Activated B cell treated with CpG ODN at 0.5 μM for 24 hours (primary cell): ENCODE results near the gene ENO2. TPM values are rescaled to one million over a fixed set of nuclear protein-coding genes. Genes with fewer than 3 reads are reported as not detected.
"Not testable (repeated sequence)": the region's sequence is repeated elsewhere in the genome, so short reads cannot be mapped to it uniquely, and the experiment has no call there.

Experiments used
- ATAC-seq: fragments of 200-7000 bp; cut with Tn5 transposase; one replicate; pipeline ENCODE4 v1.10.0; 2021; ENCODE audit warnings: low read depth, mild to moderate bottlenecking, moderate library complexity
- CTCF ChIA-PET: fragments of 350-600 bp; sonication (Branson Sonifier 250); formaldehyde crosslinking; loops from one replicate; lab custom pipeline; 2021; ENCODE audit warnings: antibody characterized with exemption; lab: Charles Lee
- POLR2A ChIA-PET: fragments of 350-600 bp; sonication (Branson Sonifier 250); formaldehyde crosslinking; loops from one replicate; lab custom pipeline; 2021; ENCODE audit warnings: antibody characterized with exemption; lab: Charles Lee
- DNase-seq: peaks from one replicate; pipeline ENCODE4 v3.0.0; 2022
- H3K27ac Mint-ChIP-seq: one replicate; pipeline ENCODE4 v1.8.0; 2020; ENCODE audit warnings: mixed read lengths
- H3K27me3 Mint-ChIP-seq: one replicate; pipeline ENCODE4 v1.8.0; 2021; ENCODE audit warnings: mixed read lengths
- H3K36me3 Mint-ChIP-seq: one replicate; pipeline ENCODE4 v1.8.0; 2021; ENCODE audit warnings: low read depth, mixed read lengths
- H3K4me1 Mint-ChIP-seq: one replicate; pipeline ENCODE4 v1.8.0; 2021; ENCODE audit warnings: mixed read lengths
- H3K4me3 Mint-ChIP-seq: one replicate; pipeline ENCODE4 v1.8.0; 2020; ENCODE audit warnings: mild to moderate bottlenecking, mixed read lengths
- H3K9me3 Mint-ChIP-seq: one replicate; pipeline ENCODE4 v1.8.0; 2020; ENCODE audit warnings: mixed read lengths
- intact Hi-C: fragments of 100-400 bp; cut with micrococcal nuclease; formaldehyde crosslinking; loops from one replicate; pipeline ENCODE4 v1.15.1; 2024
- total RNA-seq: library from RNA; stranded (reverse); gene quantifications from 2 replicates; pipeline ENCODE4 v1.2.3, GENCODE V29; 2022
- TF ChIP-seq, protein P1 (sequence below): fragments of 200-600 bp; IDR thresholded peaks from one replicate; pipeline ENCODE4 v1.8.0; 2022; ENCODE audit warnings: antibody characterized with exemption, mild to moderate bottlenecking

The ENO2 gene
- 20.9 and 31.0 TPM in 2 replicates for total RNA-seq

DNA sequence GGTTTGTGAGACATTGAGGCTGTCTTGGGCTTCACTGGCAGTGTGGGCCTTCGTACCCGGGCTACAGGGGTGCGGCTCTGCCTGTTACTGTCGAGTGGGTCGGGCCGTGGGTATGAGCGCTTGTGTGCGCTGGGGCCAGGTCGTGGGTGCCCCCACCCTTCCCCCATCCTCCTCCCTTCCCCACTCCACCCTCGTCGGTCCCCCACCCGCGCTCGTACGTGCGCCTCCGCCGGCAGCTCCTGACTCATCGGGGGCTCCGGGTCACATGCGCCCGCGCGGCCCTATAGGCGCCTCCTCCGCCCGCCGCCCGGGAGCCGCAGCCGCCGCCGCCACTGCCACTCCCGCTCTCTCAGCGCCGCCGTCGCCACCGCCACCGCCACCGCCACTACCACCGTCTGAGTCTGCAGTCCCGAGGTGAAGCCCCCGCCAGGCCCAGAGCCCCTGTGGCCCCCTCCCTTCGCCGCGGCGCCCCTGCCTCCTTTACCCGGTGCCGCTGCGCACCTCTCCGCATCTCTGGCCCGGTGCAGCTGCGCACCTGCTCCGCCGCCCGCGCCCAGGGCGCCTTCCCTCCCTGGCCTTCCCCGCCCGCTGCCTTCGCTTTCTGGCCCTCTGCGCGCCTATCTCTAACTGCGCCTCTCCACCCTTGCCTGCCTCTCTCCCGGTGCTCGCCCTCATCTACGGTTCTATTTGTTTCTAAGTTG is at the start of gene ENO2:
Gene ENO2, plus strand, starts transcription at position 335 of the 701 bp plus-strand sequence. CDS start 1,253 bp downstream, outside the sequence.
- TF ChIP-seq, protein P1, sequence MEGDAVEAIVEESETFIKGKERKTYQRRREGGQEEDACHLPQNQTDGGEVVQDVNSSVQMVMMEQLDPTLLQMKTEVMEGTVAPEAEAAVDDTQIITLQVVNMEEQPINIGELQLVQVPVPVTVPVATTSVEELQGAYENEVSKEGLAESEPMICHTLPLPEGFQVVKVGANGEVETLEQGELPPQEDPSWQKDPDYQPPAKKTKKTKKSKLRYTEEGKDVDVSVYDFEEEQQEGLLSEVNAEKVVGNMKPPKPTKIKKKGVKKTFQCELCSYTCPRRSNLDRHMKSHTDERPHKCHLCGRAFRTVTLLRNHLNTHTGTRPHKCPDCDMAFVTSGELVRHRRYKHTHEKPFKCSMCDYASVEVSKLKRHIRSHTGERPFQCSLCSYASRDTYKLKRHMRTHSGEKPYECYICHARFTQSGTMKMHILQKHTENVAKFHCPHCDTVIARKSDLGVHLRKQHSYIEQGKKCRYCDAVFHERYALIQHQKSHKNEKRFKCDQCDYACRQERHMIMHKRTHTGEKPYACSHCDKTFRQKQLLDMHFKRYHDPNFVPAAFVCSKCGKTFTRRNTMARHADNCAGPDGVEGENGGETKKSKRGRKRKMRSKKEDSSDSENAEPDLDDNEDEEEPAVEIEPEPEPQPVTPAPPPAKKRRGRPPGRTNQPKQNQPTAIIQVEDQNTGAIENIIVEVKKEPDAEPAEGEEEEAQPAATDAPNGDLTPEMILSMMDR = no peak
- Mint-ChIP-seq H3K9me3 (no peaks in the 10 kb centered on the region), H3K27ac (peak within 1 kb of the TSS; percentile 61), H3K4me1 (peaks cover 30% of the 10 kb centered on the region), H3K4me3 (peak within 1 kb of the TSS; percentile 90), H3K27me3 (peaks cover 2% of the 10 kb centered on the region), H3K36me3 (peaks cover 13% of the 10 kb centered on the region)
- ATAC-seq = peak; percentile 93
- intact Hi-C loops = loop anchor here (1.0 kb wide), 3 partner anchors 10 to 41 kb away; partner anchors contain the start of genes LRRC23 and SPSB2
- ChIA-PET CTCF (interaction anchor here (0.9 to 1.3 kb wide), 3 partner anchors 9 to 45 kb away, joined by 3 to 5 read pairs (median 3); no protein-coding TSS in a partner anchor), POLR2A (interaction anchor here (0.5 to 2.4 kb wide), 16 partner anchors 9 to 1022 kb away, joined by 3 to 13 read pairs (median 4); partner anchors contain the start of genes ATN1, C12orf57, LRRC23 and RNU7-1)
- DNase-seq = peak; percentile 71

DNA sequence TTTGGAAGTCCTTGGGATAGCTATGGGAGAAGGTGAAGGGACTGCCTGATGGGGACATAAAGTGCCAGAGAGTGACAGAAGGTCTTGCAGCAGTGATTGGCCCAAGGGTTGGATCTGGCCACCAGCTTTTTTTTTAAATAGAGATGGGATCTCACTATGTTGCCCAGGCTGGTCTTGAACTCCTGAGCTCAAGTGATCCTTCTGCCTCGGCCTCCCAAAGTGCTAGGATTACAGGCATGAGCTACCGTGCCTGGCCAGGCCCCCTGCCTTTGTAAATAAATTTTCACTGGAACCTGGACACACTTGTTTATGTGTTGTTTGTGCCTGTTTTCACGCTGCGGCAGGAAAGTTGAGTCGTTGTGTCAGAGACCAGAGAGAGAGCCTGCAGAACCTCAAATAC is 49.1 kb upstream of the ENO2 start:
- peaks cover 67% of the 10 kb centered on the region for H3K36me3 Mint-ChIP-seq
- ATAC-seq, H3K9me3 Mint-ChIP-seq, H3K4me3 Mint-ChIP-seq, DNase-seq, H3K27ac Mint-ChIP-seq, H3K27me3 Mint-ChIP-seq, intact Hi-C loops, CTCF ChIA-PET: not testable (repeated sequence)
- POLR2A ChIA-PET = interaction anchor here (0.6 to 11.1 kb wide), 5 partner anchors 12 to 1071 kb away, joined by 4 to 190 read pairs (median 5); partner anchors contain the start of genes C12orf57, CDCA3, RNU7-1 and USP5
- H3K4me1 Mint-ChIP-seq = peaks cover 31% of the 10 kb centered on the region

DNA sequence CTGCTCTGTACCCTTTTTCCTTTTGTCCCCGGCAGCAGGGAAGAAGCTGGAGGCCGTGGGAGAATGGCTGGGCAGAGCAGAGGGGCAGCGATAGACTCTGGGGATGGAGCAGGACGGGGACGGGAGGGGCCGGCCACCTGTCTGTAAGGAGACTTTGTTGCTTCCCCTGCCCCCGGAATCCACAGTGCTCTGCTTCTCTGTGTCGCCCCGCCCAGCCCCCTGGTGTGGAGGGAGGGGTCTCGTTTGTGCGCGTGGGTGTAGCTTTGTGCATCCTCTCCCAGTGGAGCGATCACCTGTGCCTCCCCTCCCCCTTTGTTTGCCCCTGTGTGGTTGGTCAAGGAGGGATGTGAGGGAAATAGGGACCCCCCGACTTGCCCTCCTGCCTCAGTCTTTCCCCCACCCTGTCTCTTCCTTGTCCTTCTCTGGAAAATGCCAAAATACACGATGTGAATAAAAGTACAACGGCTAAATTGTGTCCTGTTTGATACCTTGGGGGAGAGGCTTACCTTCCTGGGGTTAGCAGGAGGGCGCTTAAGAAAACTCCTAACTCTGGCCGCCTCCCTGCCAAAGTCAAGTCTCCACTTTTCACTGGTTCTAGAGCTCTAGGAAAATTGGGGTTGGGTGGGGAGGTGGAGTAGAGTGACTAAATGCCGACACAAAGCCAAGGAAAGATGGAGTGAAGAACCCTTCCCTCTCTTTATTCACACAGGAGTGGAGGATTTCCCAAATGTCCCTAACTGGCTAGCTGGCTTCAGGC is 48.0 kb upstream of the ENO2 start:
- peak overlapping the region; percentile 89 for H3K4me3 Mint-ChIP-seq
- POLR2A ChIA-PET = interaction anchor here (0.8 to 11.1 kb wide), 11 partner anchors 11 to 273 kb away, joined by 3 to 190 read pairs (median 5); partner anchors contain the start of genes C12orf57, CDCA3, COPS7A and MLF2
- peaks cover 40% of the 10 kb centered on the region for H3K4me1 Mint-ChIP-seq
- TF ChIP-seq, protein P1 = no peak
- CTCF ChIA-PET = interaction anchor here (0.6 to 3.4 kb wide), 3 partner anchors 14 to 25 kb away, joined by 3 to 34 read pairs (median 6); partner anchors contain the start of genes CDCA3 and USP5
- peak overlapping the region; percentile 84 for H3K27ac Mint-ChIP-seq
- intact Hi-C loops = loop anchor here (2.0 kb wide), 1 partner anchor 772 kb away; no protein-coding TSS in a partner anchor
- H3K36me3 Mint-ChIP-seq = peaks cover 67% of the 10 kb centered on the region
- DNase-seq (no peak), ATAC-seq (no peak)
- no peaks in the 10 kb centered on the region for H3K9me3 Mint-ChIP-seq
- H3K27me3 Mint-ChIP-seq = no peaks in the 10 kb centered on the region

DNA sequence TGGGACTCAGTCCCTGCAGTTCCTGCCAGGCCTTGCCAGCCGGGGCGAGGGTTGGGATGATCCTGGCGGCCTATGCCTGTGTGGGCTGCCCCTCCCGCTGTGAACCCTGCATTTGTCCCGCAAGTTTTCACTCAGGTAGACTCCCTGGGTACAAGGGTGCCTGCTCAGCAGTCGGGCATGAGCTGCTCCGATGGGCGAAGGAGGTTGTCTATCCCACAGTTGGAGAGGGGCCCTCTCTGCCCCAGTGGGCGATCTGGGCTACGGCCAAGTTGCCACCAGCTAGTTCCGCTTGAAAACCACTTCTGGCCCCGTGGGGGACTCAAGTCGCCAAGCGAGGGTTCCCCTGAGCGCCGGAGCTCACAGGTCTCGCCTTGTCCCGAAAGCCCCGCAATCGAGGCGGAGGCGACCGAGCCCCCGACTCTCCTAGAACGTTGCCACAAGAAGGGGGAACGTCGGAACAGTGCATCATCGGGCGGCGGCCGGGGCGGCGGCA is 47.4 kb upstream of the ENO2 start:
- no peak for DNase-seq
- H3K27me3 Mint-ChIP-seq = no peaks in the 10 kb centered on the region
- H3K4me1 Mint-ChIP-seq = peaks cover 46% of the 10 kb centered on the region
- peak overlapping the region; percentile 84 for H3K27ac Mint-ChIP-seq
- no peaks in the 10 kb centered on the region for H3K9me3 Mint-ChIP-seq
- TF ChIP-seq, protein P1 = no peak
- no peak for ATAC-seq
- CTCF ChIA-PET = interaction anchor here (1.6 to 3.4 kb wide), 3 partner anchors 14 to 71 kb away, joined by 4 to 34 read pairs (median 6); partner anchors contain the start of genes CDCA3 and USP5
- H3K4me3 Mint-ChIP-seq = peak overlapping the region; percentile 89
- POLR2A ChIA-PET = interaction anchor here (0.8 to 11.1 kb wide), 17 partner anchors 8 to 374 kb away, joined by 3 to 190 read pairs (median 5); partner anchors contain the start of genes C12orf57, CDCA3, COPS7A and MLF2
- H3K36me3 Mint-ChIP-seq = peaks cover 66% of the 10 kb centered on the region
- intact Hi-C loops = loop anchor here (1.0 to 2.0 kb wide), 3 partner anchors 15 to 772 kb away; partner anchors contain the start of genes LPCAT3 and USP5
